Neural cell (in vitro differentiated cells): Measurements from ENCODE around the gene CPXM1. TPM values are rescaled to one million over a fixed set of nuclear protein-coding genes. Genes with fewer than 3 reads are reported as not detected.

Source experiments
- H2AFZ ChIP-seq: fragments of 200-600, 300-800 bp; sonication (generic), shearing (Covaris generic); 2 replicates; pipeline ENCODE4 v1.6.0; 2014; ENCODE audit warnings: low read depth, mild to moderate bottlenecking, antibody characterized with exemption, low read length, moderate library complexity
- H3F3A ChIP-seq: fragments of 200-600 bp; shearing (Covaris generic); 2 replicates; pipeline ENCODE4 v1.6.1; 2016; ENCODE audit warnings: mild to moderate bottlenecking, moderate library complexity, mixed read lengths, antibody characterized with exemption, low read length; ENCODE audit not compliant: insufficient read depth, poor library complexity, severe bottlenecking
- H3K27ac ChIP-seq: fragments of 200-600, 300-800 bp; sonication (generic), shearing (Covaris generic); 2 replicates; pipeline ENCODE4 v1.5.1; 2014; ENCODE audit warnings: mild to moderate bottlenecking, low read length, moderate library complexity
- H3K27me3 ChIP-seq: fragments of 300-800, 200-600 bp; sonication (generic), shearing (Covaris generic); 2 replicates; pipeline ENCODE4 v1.6.0; 2014; ENCODE audit warnings: mild to moderate bottlenecking, low read depth, low read length, moderate library complexity; ENCODE audit not compliant: insufficient read depth
- H3K36me3 ChIP-seq: fragments of 300-800, 200-600 bp; sonication (generic), shearing (Covaris generic); 2 replicates; pipeline ENCODE4 v1.5.1; 2014; ENCODE audit warnings: mild to moderate bottlenecking, antibody characterized with exemption, low read length, moderate library complexity; ENCODE audit not compliant: insufficient read depth
- H3K4me2 ChIP-seq: fragments of 300-800, 200-600 bp; sonication (generic), shearing (Covaris generic); 2 replicates; pipeline ENCODE4 v1.6.0; 2014; ENCODE audit warnings: mild to moderate bottlenecking, low read length
- H3K4me3 ChIP-seq: fragments of 300-800, 200-600 bp; sonication (generic), shearing (Covaris generic); 2 replicates; pipeline ENCODE4 v1.5.1; 2014; ENCODE audit warnings: mild to moderate bottlenecking, low read length, moderate library complexity
- H3K79me2 ChIP-seq: fragments of 200-600 bp; shearing (Covaris generic); replicated peaks from 2 replicates; pipeline ENCODE4 v1.6.0; 2014; ENCODE audit warnings: mild to moderate bottlenecking, low read length, moderate library complexity; ENCODE audit not compliant: insufficient read depth
- H3K9ac ChIP-seq: fragments of 300-800, 200-600 bp; sonication (generic), shearing (Covaris generic); 2 replicates; pipeline ENCODE4 v1.6.1; 2016; ENCODE audit warnings: mild to moderate bottlenecking, low read length, mixed read lengths
- H3K9me2 ChIP-seq: fragments of 200-600 bp; shearing (Covaris generic); 2 replicates; pipeline ENCODE4 v1.6.1; 2016; ENCODE audit warnings: mild to moderate bottlenecking, low read length, mixed read lengths; ENCODE audit not compliant: insufficient read depth
- H3K9me3 ChIP-seq: fragments of 200-600, 300-800 bp; sonication (generic), shearing (Covaris generic); 2 replicates; pipeline ENCODE4 v1.6.1; 2016; ENCODE audit warnings: mild to moderate bottlenecking, mixed run types, low read length, moderate library complexity, mixed read lengths
- H4K20me1 ChIP-seq: fragments of 200-600 bp; shearing (Covaris generic); 2 replicates; pipeline ENCODE4 v1.6.1; 2016; ENCODE audit warnings: mild to moderate bottlenecking, mixed run types; ENCODE audit not compliant: insufficient read depth
- EP300 ChIP-seq: fragments of 450-650 bp; conservative IDR thresholded peaks from 2 replicates; pipeline ENCODE4 v1.6.1; 2014; ENCODE audit warnings: antibody characterized with exemption, mild to moderate bottlenecking, moderate library complexity; ENCODE audit not compliant: poor library complexity, severe bottlenecking
- EZH2 ChIP-seq: fragments of 200-600, 300-800 bp; shearing (Covaris generic), sonication (generic); IDR thresholded peaks from 2 replicates; pipeline ENCODE4 v1.6.1; 2014; ENCODE audit warnings: antibody characterized with exemption, low read length, borderline replicate concordance, mild to moderate bottlenecking; ENCODE audit not compliant: insufficient read depth, poor library complexity, severe bottlenecking
- MXI1 ChIP-seq: fragments of 450-650 bp; conservative IDR thresholded peaks from 2 replicates; pipeline ENCODE4 v1.6.1; 2014; ENCODE audit warnings: antibody characterized with exemption, mild to moderate bottlenecking; ENCODE audit not compliant: poor library complexity, severe bottlenecking
- POLR2AphosphoS5 ChIP-seq: IDR thresholded peaks from 2 replicates; pipeline ENCODE4 v1.6.1; 2012
- RAD21 ChIP-seq: fragments of 450-650 bp; conservative IDR thresholded peaks from 2 replicates; pipeline ENCODE4 v1.6.1; 2014; ENCODE audit warnings: antibody characterized with exemption, mild to moderate bottlenecking, moderate library complexity
- SMC3 ChIP-seq: fragments of 450-650 bp; conservative IDR thresholded peaks from 2 replicates; pipeline ENCODE4 v1.6.1; 2014; ENCODE audit warnings: antibody characterized with exemption, mild to moderate bottlenecking, moderate library complexity; ENCODE audit not compliant: poor library complexity
- TAF1 ChIP-seq: IDR thresholded peaks from 2 replicates; pipeline ENCODE4 v1.6.1; 2012; ENCODE audit warnings: low read depth
- polyA minus RNA-seq: library from RNA; depleted of rRNA, polyadenylated mRNA; stranded (reverse); fragments of >200 nt; gene quantifications from 2 replicates; pipeline ENCODE4 v1.2.3, GENCODE V29; 2014
- polyA plus RNA-seq: library from polyadenylated mRNA; depleted of rRNA; stranded (reverse); fragments of >200 nt; gene quantifications from 2 replicates; pipeline ENCODE4 v1.2.3, GENCODE V29; 2014
- TF ChIP-seq, protein P1 (sequence below): IDR thresholded peaks from 2 replicates; pipeline ENCODE4 v1.6.1; 2012; ENCODE audit warnings: borderline replicate concordance
- TF ChIP-seq, protein P2 (sequence below): fragments of 450-650 bp; IDR thresholded peaks from 2 replicates; pipeline ENCODE4 v1.5.1; 2014; ENCODE audit warnings: antibody characterized with exemption, mild to moderate bottlenecking, moderate library complexity; ENCODE audit not compliant: poor library complexity, severe bottlenecking

The CPXM1 gene
- 42.1 and 44.0 TPM in 2 replicates for polyA plus RNA-seq
- polyA minus RNA-seq, result 14.9 and 15.5 TPM in 2 replicates

DNA sequence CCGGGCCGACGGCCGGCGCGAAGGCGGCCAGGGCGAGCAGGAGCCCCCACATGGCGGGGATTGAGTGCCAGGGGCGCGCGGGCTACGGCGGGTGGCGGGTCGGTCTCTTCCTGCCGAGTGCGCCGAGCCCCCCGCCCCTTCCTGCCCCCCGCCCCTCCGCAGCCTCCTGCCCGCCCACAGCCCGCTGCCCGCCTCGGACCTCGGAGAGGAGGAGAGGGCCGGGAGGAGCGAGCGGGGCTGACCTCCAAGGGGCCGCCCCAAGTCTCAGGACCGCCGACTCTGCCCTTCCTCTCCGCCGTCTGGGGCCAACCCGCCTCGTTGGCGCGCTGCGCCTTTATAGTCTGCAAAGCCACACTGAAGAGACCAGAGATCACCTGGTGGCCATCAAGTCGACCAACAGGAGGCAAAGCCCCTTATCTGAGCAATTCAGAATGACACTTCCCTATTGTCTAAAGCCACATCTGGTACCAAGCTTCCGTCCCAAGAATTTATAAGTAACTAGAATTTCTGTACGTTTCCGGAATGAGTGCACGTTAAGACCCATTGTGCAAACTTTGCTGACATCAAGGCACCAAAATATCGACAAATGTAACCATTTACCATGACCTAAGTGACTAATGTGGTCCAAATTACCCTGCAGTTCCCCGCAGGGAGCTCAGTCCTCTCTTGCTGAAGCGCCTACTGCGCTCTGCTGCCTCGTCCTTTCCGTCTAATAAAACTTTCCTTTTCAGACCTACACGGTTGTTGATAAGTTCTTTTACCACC, at the start of gene CPXM1:
Gene CPXM1, minus strand, starts transcription at position 107 of the 765 bp plus-strand sequence. Its CDS starts 55 bp downstream, at position 52.
- Histone ChIP-seq H3K9me3 (no peaks in the 10 kb centered on the region), H3K27ac (peak within 1 kb of the TSS; percentile 29), H3K4me2 (peak within 1 kb of the TSS; percentile 25), H2AFZ (peak within 1 kb of the TSS; percentile 46), H4K20me1 (no peaks in the 10 kb centered on the region), H3F3A (no peaks in the 10 kb centered on the region), H3K9me2 (no peaks in the 10 kb centered on the region), H3K9ac (peak within 1 kb of the TSS; percentile 63), H3K27me3 (peaks cover 59% of the 10 kb centered on the region), H3K4me3 (peak within 1 kb of the TSS; percentile 75), H3K36me3 (no peaks in the 10 kb centered on the region), H3K79me2 (no peaks in the 10 kb centered on the region)
- TF ChIP-seq, protein P1, sequence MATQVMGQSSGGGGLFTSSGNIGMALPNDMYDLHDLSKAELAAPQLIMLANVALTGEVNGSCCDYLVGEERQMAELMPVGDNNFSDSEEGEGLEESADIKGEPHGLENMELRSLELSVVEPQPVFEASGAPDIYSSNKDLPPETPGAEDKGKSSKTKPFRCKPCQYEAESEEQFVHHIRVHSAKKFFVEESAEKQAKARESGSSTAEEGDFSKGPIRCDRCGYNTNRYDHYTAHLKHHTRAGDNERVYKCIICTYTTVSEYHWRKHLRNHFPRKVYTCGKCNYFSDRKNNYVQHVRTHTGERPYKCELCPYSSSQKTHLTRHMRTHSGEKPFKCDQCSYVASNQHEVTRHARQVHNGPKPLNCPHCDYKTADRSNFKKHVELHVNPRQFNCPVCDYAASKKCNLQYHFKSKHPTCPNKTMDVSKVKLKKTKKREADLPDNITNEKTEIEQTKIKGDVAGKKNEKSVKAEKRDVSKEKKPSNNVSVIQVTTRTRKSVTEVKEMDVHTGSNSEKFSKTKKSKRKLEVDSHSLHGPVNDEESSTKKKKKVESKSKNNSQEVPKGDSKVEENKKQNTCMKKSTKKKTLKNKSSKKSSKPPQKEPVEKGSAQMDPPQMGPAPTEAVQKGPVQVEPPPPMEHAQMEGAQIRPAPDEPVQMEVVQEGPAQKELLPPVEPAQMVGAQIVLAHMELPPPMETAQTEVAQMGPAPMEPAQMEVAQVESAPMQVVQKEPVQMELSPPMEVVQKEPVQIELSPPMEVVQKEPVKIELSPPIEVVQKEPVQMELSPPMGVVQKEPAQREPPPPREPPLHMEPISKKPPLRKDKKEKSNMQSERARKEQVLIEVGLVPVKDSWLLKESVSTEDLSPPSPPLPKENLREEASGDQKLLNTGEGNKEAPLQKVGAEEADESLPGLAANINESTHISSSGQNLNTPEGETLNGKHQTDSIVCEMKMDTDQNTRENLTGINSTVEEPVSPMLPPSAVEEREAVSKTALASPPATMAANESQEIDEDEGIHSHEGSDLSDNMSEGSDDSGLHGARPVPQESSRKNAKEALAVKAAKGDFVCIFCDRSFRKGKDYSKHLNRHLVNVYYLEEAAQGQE, result no peak
- TF ChIP-seq, protein P2, sequence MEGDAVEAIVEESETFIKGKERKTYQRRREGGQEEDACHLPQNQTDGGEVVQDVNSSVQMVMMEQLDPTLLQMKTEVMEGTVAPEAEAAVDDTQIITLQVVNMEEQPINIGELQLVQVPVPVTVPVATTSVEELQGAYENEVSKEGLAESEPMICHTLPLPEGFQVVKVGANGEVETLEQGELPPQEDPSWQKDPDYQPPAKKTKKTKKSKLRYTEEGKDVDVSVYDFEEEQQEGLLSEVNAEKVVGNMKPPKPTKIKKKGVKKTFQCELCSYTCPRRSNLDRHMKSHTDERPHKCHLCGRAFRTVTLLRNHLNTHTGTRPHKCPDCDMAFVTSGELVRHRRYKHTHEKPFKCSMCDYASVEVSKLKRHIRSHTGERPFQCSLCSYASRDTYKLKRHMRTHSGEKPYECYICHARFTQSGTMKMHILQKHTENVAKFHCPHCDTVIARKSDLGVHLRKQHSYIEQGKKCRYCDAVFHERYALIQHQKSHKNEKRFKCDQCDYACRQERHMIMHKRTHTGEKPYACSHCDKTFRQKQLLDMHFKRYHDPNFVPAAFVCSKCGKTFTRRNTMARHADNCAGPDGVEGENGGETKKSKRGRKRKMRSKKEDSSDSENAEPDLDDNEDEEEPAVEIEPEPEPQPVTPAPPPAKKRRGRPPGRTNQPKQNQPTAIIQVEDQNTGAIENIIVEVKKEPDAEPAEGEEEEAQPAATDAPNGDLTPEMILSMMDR, result no peak

DNA sequence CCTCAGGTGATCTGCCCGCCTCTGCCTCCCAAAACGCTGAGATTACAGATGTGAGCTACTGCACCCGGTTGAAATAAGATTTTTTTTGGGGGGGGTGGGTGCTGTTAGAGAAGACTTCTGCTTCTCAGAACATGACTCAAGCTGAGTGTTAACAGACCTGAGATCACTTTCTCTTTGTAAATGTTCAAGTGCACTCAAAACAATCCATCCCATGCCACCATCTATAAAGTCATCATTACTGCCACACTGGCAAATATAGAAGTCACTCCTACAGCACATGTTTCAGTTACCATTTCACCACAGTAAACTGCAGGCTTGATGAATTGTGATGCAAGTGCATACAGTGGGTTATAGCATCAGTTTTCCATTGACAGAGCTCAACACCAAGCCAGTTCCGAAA, 49.1 kb upstream of the CPXM1 start:
- no peak overlapping the region for H3K4me3 ChIP-seq
- H3K79me2 ChIP-seq, result no peaks in the 10 kb centered on the region
- H3F3A ChIP-seq, result no peaks in the 10 kb centered on the region
- H3K27ac ChIP-seq, result no peak overlapping the region
- TF ChIP-seq, protein P1, result no peak
- TF ChIP-seq EZH2, result no peak
- no peak for TF ChIP-seq MXI1
- no peak for TF ChIP-seq SMC3
- no peak for TF ChIP-seq RAD21
- TF ChIP-seq POLR2AphosphoS5, result no peak
- TF ChIP-seq, protein P2, result no peak
- TF ChIP-seq TAF1, result no peak
- TF ChIP-seq EP300, result no peak
- H3K9me2 ChIP-seq, result no peaks in the 10 kb centered on the region
- H3K9ac ChIP-seq, result no peak overlapping the region
- no peaks in the 10 kb centered on the region for H4K20me1 ChIP-seq
- no peak overlapping the region for H2AFZ ChIP-seq
- H3K9me3 ChIP-seq, result no peaks in the 10 kb centered on the region
- H3K36me3 ChIP-seq, result no peaks in the 10 kb centered on the region
- no peak overlapping the region for H3K4me2 ChIP-seq
- no peaks in the 10 kb centered on the region for H3K27me3 ChIP-seq
